ENCODE measurements around the gene GPR22. TPM values are rescaled to one million over a fixed set of nuclear protein-coding genes. Genes with fewer than 3 reads are reported as not detected.

Gene GPR22
- total and polyA plus RNA-seq, 7 donors, result 0.01 to 0.15 TPM; not detected in 5

- intact Hi-C loops (cut with DNase I), result no loop called here
- DNase-seq, result no peak
- TF ChIP-seq, protein P1, sequence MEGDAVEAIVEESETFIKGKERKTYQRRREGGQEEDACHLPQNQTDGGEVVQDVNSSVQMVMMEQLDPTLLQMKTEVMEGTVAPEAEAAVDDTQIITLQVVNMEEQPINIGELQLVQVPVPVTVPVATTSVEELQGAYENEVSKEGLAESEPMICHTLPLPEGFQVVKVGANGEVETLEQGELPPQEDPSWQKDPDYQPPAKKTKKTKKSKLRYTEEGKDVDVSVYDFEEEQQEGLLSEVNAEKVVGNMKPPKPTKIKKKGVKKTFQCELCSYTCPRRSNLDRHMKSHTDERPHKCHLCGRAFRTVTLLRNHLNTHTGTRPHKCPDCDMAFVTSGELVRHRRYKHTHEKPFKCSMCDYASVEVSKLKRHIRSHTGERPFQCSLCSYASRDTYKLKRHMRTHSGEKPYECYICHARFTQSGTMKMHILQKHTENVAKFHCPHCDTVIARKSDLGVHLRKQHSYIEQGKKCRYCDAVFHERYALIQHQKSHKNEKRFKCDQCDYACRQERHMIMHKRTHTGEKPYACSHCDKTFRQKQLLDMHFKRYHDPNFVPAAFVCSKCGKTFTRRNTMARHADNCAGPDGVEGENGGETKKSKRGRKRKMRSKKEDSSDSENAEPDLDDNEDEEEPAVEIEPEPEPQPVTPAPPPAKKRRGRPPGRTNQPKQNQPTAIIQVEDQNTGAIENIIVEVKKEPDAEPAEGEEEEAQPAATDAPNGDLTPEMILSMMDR (IDR thresholded peaks at IDR 0.05), result no peak
- Histone ChIP-seq H3K4me3 (no peak overlapping the region), H3K9me3 (peaks cover 6% of the 10 kb centered on the region), H3K27ac (no peak overlapping the region), H3K27me3 (ENCODE audit: insufficient read depth in 3 of 3, low read length in 2 of 3) (no peaks in the 10 kb centered on the region), H3K36me3 (ENCODE audit: insufficient read depth in 1 of 2, low read depth in 1 of 2) (no peaks in the 10 kb centered on the region), H3K4me1 (peaks cover 11% of the 10 kb centered on the region)
- 89 to 100% (median 93%) methylated on average over 1 of the region's 1 CpG for WGBS, 3 donors
- no peak for ATAC-seq
Observed at GRCh38 chr7:107435749-107436148, 34.1 kb upstream of the GPR22 start.

DNA sequence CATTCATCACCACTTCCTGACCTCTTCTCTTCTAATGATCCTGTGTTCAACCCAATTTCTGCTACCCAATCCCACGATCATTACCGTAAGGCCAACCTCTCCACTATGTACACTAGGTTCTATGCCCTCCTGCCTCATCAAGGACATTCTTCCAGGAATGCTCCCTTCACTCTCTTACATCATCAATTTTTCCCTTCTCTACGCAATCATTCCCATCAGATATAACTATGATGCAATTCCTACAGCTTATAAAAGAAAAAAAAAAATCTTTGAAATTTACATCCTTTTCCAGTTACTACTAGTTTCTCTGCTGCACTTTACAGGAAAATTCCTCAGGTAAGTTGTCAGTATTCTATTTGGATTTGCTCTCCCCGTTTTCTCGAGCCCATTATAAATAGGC, 30.8 kb upstream of the GPR22 start:
- DNase-seq (no peak), ATAC-seq (no peak)
- WGBS, 3 donors, result 95 to 97% (median 96%) methylated on average over 5 of the region's 5 CpGs
- Histone ChIP-seq H3K4me1 (peaks cover 3% of the 10 kb centered on the region), H3K9me3 (no peaks in the 10 kb centered on the region), H3K27ac (no peak overlapping the region), H3K36me3 (ENCODE audit: insufficient read depth in 1 of 2, low read depth in 1 of 2) (no peaks in the 10 kb centered on the region), H3K27me3 (ENCODE audit: insufficient read depth in 3 of 3, low read length in 2 of 3) (no peaks in the 10 kb centered on the region), H3K4me3 (no peak overlapping the region)
- intact Hi-C loops (cut with DNase I), result no loop called here
- TF ChIP-seq, protein P1 (IDR thresholded peaks at IDR 0.05), result no peak

DNA sequence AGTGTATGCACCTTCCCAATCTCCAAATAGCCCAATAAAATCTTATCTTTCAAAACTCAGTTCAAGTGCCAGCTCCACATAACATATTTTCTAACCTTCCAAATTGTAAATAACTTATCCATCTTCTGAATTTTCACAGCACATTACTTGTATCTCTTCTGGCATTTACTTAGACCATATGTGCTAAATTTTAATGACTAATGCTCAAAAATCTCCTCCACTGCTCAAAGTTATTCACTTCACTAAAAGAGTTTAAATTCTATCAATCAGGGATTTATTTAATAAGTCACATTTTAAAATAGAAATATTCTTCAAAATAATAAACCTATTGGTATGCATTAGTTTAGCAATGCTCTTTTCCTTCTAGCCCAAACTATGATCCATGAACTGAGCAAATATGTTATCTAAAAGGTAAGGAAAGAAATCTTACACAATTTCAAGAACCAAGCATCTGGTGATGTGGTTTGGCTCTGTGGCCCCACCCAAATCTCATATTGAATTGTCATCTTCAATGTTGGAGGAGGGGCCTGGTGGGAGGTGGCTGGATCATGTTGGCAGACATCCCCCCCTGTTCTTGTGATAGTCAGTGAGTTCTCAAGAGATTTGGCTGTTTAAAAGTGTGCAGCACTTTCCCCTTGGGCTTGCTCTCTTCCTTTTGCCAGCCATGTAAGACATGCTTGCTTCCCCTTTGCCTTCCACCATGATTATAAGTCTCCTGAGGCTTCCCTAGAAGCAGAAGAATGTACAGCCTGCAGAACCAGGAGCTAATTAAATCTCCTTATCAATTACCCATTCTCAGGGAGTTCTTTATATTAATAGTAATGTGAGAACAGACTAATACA, 28.1 kb upstream of the GPR22 start:
- Histone ChIP-seq H3K27me3 (ENCODE audit: insufficient read depth in 3 of 3, low read length in 2 of 3) (no peaks in the 10 kb centered on the region), H3K4me3 (no peak overlapping the region), H3K4me1 (peaks cover 2% of the 10 kb centered on the region), H3K9me3 (no peaks in the 10 kb centered on the region), H3K27ac (no peak overlapping the region), H3K36me3 (ENCODE audit: insufficient read depth in 1 of 2, low read depth in 1 of 2) (no peaks in the 10 kb centered on the region)
- TF ChIP-seq, protein P1 (IDR thresholded peaks at IDR 0.05), result no peak
- DNase-seq, result no peak
- intact Hi-C loops (cut with DNase I), result no loop called here
- no peak for ATAC-seq

GRCh38 chr7:107442678-107443077, 27.2 kb upstream of the GPR22 start:
- TF ChIP-seq, protein P1 (IDR thresholded peaks at IDR 0.05), result no peak
- no peaks in the 10 kb centered on the region for H3K4me1 ChIP-seq

GRCh38 chr7:107446531-107446930, 23.3 kb upstream of the GPR22 start:
- intact Hi-C loops (cut with DNase I), result no loop called here
- WGBS, 3 donors, result 98 to 100% (median 100%) methylated on average over 1 of the region's 1 CpG
- ATAC-seq (peak in 1 of 4 donors; percentile 40), DNase-seq (no peak)
- no peaks in the 10 kb centered on the region for H3K27me3 ChIP-seq (ENCODE audit: insufficient read depth in 3 of 3, low read length in 2 of 3)
- H3K9me3 ChIP-seq, result no peaks in the 10 kb centered on the region
- no peak overlapping the region for H3K27ac ChIP-seq
- no peaks in the 10 kb centered on the region for H3K36me3 ChIP-seq (ENCODE audit: insufficient read depth in 1 of 2, low read depth in 1 of 2)
- H3K4me1 ChIP-seq, result no peaks in the 10 kb centered on the region
- TF ChIP-seq, protein P1 (IDR thresholded peaks at IDR 0.05), result no peak
- no peak overlapping the region for H3K4me3 ChIP-seq

More at GRCh38 chr7:107442678-107443077, 27.2 kb upstream of the GPR22 start:
- ATAC-seq (no peak), DNase-seq (no peak)
- H3K36me3 ChIP-seq (ENCODE audit: insufficient read depth in 1 of 2, low read depth in 1 of 2), result no peaks in the 10 kb centered on the region
- H3K27ac ChIP-seq, result no peak overlapping the region
- H3K9me3 ChIP-seq, result no peaks in the 10 kb centered on the region
- intact Hi-C loops (cut with DNase I), result no loop called here
- WGBS, 3 donors, result 89 to 100% (median 98%) methylated on average over 1 of the region's 1 CpG
- no peaks in the 10 kb centered on the region for H3K27me3 ChIP-seq (ENCODE audit: insufficient read depth in 3 of 3, low read length in 2 of 3)
- H3K4me3 ChIP-seq, result no peak overlapping the region
